GM19372 (cell line): ENCODE results near the gene MSANTD7.
A peak's percentile ranks its signal among the peaks of the same experiment; 100 is the strongest.
"Not testable (repeated sequence)": the region's sequence is repeated elsewhere in the genome, so short reads cannot be mapped to it uniquely, and the experiment has no call there.

ENCODE experiments used
- ATAC-seq: cut with Tn5 transposase; IDR thresholded peaks from one replicate; pipeline ENCODE4 v1.9.1; 2021; ENCODE audit warnings: mild to moderate bottlenecking, low read depth, moderate library complexity; ENCODE audit not compliant: unreplicated experiment

Gene MSANTD7

GRCh38 chr10:14836208-14836607 lies 1.9 kb upstream of the MSANTD7 start:
- ATAC-seq: no peak

GRCh38 chr10:14837003-14837756 lies 926 bp upstream of the MSANTD7 start:
- no peak for ATAC-seq

DNA sequence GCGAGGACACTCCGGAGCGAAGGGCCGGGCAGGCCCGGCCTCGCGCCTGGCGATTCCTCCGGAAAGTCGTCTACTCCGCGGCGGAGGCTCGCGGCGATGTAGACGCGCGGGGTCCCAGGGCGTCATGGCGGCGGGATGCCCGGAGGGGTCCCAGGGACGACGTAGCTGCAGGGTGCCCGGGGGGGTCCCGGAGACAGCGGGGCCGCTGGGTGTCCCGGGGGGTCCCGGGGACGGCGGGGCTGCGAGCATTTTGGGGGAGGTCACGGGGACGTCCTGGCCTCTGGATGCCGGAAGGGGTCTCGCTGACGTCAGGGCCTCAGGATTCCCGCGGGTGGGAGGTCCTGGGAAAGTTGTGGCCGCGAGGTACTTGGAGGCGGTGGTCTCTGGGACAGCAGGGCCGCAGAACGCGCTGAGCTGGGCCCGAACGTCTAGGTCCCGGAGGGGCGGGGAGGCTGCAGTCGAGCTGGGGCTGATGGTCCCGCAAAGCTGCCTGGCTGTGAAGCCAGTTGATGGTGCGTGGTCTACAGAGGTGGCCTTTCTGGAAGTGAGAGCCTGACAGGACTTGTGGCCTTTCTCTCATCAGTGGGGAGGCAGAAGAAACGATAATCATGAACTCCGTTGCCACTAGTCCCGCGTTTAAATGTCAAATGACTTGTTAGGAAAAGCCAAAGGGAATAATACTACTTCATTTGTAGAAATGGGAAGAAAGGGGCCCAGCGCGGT lies 637 bp downstream of the MSANTD7 start:
- no peak for ATAC-seq

DNA sequence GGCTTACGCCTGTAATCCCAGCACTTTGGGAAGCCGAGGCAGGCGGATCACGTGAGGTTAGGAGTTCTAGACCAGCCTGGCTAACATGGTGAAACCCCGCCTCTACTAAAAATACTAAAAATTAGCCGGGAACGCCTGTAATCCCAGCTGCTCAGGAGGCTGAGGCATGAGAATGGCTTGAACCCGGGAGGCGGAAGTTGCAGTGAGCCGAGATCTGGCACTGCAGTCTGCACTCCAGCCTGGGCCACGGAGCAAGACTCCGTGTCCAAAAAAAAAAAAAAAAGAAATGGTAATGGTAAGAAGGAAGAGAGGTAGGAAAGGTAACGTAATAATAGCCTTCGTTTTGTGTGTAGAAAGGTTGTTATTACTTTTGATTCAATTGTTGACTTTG lies 1.2 kb downstream of the MSANTD7 start:
- no peak for ATAC-seq

DNA sequence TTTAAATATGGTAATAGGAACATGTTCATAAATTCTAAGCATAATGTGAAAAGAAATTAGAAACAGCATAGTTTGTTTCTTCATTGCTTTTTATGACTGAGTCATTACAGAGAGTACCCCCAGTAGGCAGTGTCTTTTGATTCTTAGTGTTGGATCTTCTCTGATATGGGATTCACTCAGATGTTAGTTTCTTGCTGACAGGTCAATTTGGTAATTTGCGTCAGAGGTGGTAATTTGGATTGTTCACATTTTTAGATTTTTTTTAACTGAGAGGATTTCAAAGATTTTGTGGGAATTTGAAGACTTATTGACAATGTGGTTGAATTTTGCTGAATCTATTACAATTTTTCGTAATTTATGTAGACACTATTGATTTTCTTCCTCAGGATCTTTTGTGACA lies 2.1 kb downstream of the MSANTD7 start:
- no peak for ATAC-seq

GRCh38 chr10:14843327-14843988 lies 5.4 kb downstream of the MSANTD7 start:
- no peak for ATAC-seq

DNA sequence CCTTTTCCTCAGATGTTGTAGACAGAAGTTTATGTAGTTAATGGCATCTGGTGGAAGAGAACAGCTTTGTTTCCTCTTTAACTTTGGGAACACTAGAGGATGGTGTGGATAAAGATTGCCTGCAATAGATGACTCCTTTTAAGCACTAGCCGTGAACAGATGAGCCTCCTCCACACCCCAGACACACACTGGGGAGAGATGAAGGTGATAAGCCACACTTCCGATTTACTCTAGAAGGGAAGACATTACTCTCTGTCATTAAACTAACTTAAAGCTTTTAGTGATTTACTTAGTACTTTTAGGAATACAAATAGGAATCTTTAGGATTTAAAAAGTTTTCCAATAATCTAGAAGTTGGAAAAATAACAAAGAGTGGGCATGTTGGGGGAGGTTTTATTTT lies 6.8 kb downstream of the MSANTD7 start:
- ATAC-seq: no peak

DNA sequence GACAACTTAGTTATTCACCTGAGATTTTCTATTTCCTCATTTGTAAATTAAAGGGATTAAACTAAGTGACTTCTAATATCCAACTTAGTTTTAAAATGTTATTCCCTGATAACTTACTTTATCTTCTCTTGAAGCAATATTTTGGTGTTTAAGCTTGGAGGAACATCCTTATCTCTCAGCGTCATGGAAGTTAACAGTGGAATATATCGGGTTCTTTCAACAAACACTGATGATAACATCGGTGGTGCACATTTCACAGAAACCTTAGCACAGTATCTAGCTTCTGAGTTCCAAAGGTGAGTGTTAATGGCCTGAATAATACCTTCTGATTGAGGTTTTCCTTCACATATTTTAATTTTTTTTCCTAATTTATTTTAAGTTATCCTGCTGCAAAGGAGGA lies 14.1 kb downstream of the MSANTD7 start:
- no peak for ATAC-seq

DNA sequence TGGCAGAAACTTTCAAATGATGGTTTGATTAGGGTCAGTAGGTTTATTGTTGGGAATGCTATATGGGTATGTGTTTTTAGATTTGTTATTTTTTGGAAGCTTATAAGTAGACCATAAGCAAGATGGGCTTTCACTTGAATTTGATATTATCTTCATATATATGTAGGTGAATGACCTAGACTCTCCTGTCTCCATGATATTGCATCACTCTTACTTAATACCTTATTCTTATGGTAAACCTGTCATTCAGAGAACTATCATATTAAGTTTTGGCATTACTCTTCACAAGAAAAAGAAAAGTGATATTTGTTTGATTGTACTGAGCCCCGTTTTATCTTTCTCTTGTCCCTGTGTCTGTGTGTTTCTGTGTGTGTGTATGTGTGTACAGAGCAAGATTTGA lies 17.3 kb downstream of the MSANTD7 start:
- ATAC-seq: no peak

GRCh38 chr10:14858338-14858960 lies 20.3 kb downstream of the MSANTD7 start:
- ATAC-seq: no peak

GRCh38 chr10:14859043-14859442 lies 20.9 kb downstream of the MSANTD7 start:
- no peak for ATAC-seq

DNA sequence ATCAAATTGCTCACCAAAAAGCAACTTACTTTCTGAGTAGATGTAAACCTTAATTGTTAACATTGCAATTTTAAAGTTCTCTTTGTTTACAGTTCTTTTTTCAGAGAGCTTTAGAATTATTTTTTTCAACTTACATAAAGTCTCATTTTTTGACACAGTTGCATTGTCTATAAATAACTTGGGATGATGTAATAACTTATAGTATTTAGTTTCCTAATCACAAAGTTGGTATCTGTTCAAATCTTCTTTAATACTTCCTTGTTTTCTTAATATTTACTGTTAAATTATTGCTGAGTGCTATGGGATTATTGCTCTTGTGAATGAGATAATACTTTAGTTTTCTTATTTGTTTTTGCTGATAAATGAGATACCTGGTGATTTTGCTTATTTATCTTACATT lies 21.7 kb downstream of the MSANTD7 start:
- no peak for ATAC-seq

DNA sequence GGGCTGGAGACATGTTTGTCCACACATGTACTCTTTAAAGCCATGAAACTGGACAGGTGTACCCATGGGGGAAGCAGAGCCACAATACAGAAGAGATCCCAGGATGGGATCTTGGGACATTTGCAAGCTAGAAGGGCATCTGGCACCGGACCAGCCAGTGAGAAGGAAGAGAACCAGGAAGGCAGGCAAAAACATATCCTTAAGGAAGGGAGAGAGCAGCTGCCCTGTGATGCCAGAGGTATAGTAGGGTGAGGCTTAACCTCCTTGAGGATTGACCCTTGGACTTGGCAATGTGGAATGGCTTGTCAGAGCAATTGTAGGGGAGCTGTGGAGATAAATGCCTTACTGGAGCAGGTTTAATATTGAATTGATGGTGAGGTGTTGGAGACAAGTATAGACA lies 22.7 kb downstream of the MSANTD7 start:
- ATAC-seq: no peak

GRCh38 chr10:14864466-14864865 lies 26.4 kb downstream of the MSANTD7 start:
- not testable (repeated sequence) for ATAC-seq

- not testable (repeated sequence) for ATAC-seq
Measured at GRCh38 chr10:14864871-14865270, 26.8 kb downstream of the MSANTD7 start.

GRCh38 chr10:14873090-14873760 lies 35.1 kb downstream of the MSANTD7 start:
- ATAC-seq: no peak

GRCh38 chr10:14875941-14876340 lies 37.8 kb downstream of the MSANTD7 start:
- no peak for ATAC-seq

DNA sequence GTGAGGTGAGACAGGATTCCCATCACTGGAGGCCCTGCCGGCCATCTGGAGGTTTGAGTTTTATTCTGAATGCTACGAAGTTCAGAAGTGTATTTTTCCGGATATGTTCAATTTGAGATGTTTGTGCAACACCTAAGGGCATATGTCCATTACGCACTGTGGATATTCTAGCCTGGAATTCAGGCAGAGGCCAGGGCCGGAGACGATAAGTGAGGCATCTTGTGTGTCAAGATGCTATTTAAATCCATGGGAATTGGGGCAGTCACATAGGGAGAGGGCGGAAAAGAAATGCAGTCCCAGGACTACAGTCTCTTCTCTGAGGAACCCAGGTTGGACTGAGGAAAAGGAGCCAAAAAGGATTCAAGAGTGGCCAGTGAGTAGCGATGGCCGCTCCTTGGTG lies 38.7 kb downstream of the MSANTD7 start:
- no peak for ATAC-seq

GRCh38 chr10:14878266-14879123 lies 40.4 kb downstream of the MSANTD7 start, which contains the start of gene SUV39H2:
TSS of gene SUV39H2 (plus strand) at chr10:14878866. CDS start at chr10:14878889, 23 bp downstream.
- peak; percentile 92 for ATAC-seq
